HepG2 (cell line): ENCODE measurements around the gene SLC2A8. TPM values are rescaled to one million over a fixed set of nuclear protein-coding genes. Genes with fewer than 3 reads are reported as not detected.

Experiments used
- ATAC-seq: fragments of 200-7000 bp; cut with Tn5 transposase; 3 replicates; pipeline ENCODE4 v1.9.1; 2020; ENCODE audit warnings: mild to moderate bottlenecking, moderate library complexity
- BruUV-seq: library from RNA; stranded (reverse); fragments of 400-500 nt; replicated peaks from 2 replicates; lab custom pipeline; 2021; lab: Mats Ljungman, UMichigan
- CTCF ChIA-PET: fragments of 300-600 bp; formaldehyde crosslinking; extraction: SDS; loops from one replicate; lab custom pipeline; 2021; ENCODE audit warnings: low total read pairs, inconsistent platforms, low intra/inter-chr PET ratio; lab: Yijun Ruan, JAX
- POLR2A ChIA-PET: fragments of 350-600 bp; sonication (Branson Sonifier 250); formaldehyde crosslinking; loops from one replicate; lab custom pipeline; 2020; ENCODE audit warnings: antibody characterized with exemption, inconsistent platforms; lab: Yijun Ruan, JAX
- DNase-seq: peaks from one replicate; pipeline ENCODE4 v3.0.0-alpha.2; 2015; ENCODE audit warnings: low spot score
- FAIRE-seq: peaks from 3 replicates; lab custom pipeline; 2011; peaks lifted over from hg19 to GRCh38; lab: Jason Lieb, UNC
- H2AFZ ChIP-seq: one replicate; pipeline ENCODE4 v1.6.1; 2011; ENCODE audit warnings: low read length, inconsistent platforms
- H3K27ac ChIP-seq: fragments of 300-600 bp; 3 replicates; pipeline ENCODE4 v1.8.0; 2011; ENCODE audit warnings: mixed run types, mild to moderate bottlenecking, mixed read lengths, low read length, inconsistent platforms; ENCODE audit not compliant: insufficient read depth; ENCODE audit errors: extremely low read length
- H3K27me3 ChIP-seq, 2 experiments: fragments of 200-600 bp in 1 of 2; 2 replicates in 1 of 2; 3 replicates in 1 of 2; pipeline versions ENCODE4 v1.6.0 to v1.8.0; 2011; ENCODE audit warnings: low read length in 2 of 2, mild to moderate bottlenecking in 2 of 2, moderate library complexity in 2 of 2, inconsistent platforms in 1 of 2; ENCODE audit not compliant: insufficient read depth in 2 of 2, control insufficient read depth in 1 of 2
- H3K36me3 ChIP-seq, 2 experiments: fragments of 200-600 bp in 1 of 2; replicated peaks in 1 of 2; 2 replicates in 1 of 2; 3 replicates in 1 of 2; pipeline versions ENCODE4 v1.5.1 to v1.8.0; 2011; ENCODE audit warnings: low read length in 2 of 2, inconsistent platforms in 1 of 2; ENCODE audit not compliant: insufficient read depth in 2 of 2, control insufficient read depth in 1 of 2
- H3K4me1 ChIP-seq: 2 replicates; pipeline ENCODE4 v1.5.1; 2012; ENCODE audit warnings: low read length, inconsistent platforms; ENCODE audit not compliant: insufficient read depth
- H3K4me2 ChIP-seq: 2 replicates; pipeline ENCODE4 v1.6.0; 2011; ENCODE audit warnings: low read depth, low read length, inconsistent platforms
- H3K4me3 ChIP-seq, 3 experiments: fragments of 200-600 bp in 1 of 3; sonication (generic), shearing (Covaris generic) in 1 of 3; replicated peaks in 1 of 3; 2 replicates each; pipeline ENCODE4 v1.5.1; 2011 to 2016; ENCODE audit warnings: low read length in 3 of 3, inconsistent platforms in 2 of 3, low read depth in 2 of 3, mild to moderate bottlenecking in 2 of 3, control low read depth in 1 of 3, mixed read lengths in 1 of 3; ENCODE audit not compliant: insufficient read depth in 1 of 3
- H3K79me2 ChIP-seq: one replicate; pipeline ENCODE4 v1.6.1; 2011; ENCODE audit warnings: low read length, inconsistent platforms; ENCODE audit not compliant: insufficient read depth
- H3K9ac ChIP-seq: 2 replicates; pipeline ENCODE4 v1.6.0; 2011; ENCODE audit warnings: mild to moderate bottlenecking, low read depth, low read length, inconsistent platforms; ENCODE audit not compliant: insufficient read depth
- H3K9me3 ChIP-seq: 2 replicates; pipeline ENCODE4 v1.5.1; 2012; ENCODE audit warnings: mild to moderate bottlenecking, low read length
- H4K20me1 ChIP-seq: 2 replicates; pipeline ENCODE4 v1.6.0; 2011; ENCODE audit warnings: inconsistent platforms, mild to moderate bottlenecking, low read length, moderate library complexity; ENCODE audit not compliant: insufficient read depth
- DPF2 ChIP-seq: sonication (generic); formaldehyde crosslinking; IDR thresholded peaks from 2 replicates; pipeline ENCODE4 v1.4.0; 2020; ENCODE audit warnings: mild to moderate bottlenecking, low read depth, missing genetic modification reagents, borderline replicate concordance
- EP300 ChIP-seq, 3 experiments: sonication (generic) in 1 of 3; formaldehyde crosslinking in 1 of 3; IDR thresholded peaks; 2 replicates each; pipeline versions ENCODE4 v1.5.1 to v1.6.1; 2011 to 2020; ENCODE audit warnings: low read depth in 2 of 3, low read length in 2 of 3, borderline replicate concordance in 1 of 3, improper control_type of control experiment in 1 of 3, mild to moderate bottlenecking in 1 of 3, missing genetic modification reagents in 1 of 3, moderate library complexity in 1 of 3
- HNRNPL ChIP-seq: fragments of 200-400 bp; formaldehyde crosslinking; IDR thresholded peaks from 2 replicates; pipeline ENCODE4 v1.6.1; 2017; ENCODE audit warnings: mild to moderate bottlenecking, low read depth, low read length
- MAFF ChIP-seq: IDR thresholded peaks from 2 replicates; pipeline ENCODE4 v1.6.1; 2011; ENCODE audit warnings: low read depth, low read length, improper control_type of control experiment
- POLR2G ChIP-seq: fragments of 200-400 bp; formaldehyde crosslinking; IDR thresholded peaks from 2 replicates; pipeline ENCODE4 v1.6.1; 2018; ENCODE audit warnings: mild to moderate bottlenecking, low read depth, low read length, moderate library complexity
- TFDP2 ChIP-seq: sonication (generic); formaldehyde crosslinking; IDR thresholded peaks from 2 replicates; pipeline ENCODE4 v1.4.0; 2020; ENCODE audit warnings: missing genetic modification reagents
- ZFP37 ChIP-seq: sonication (generic); formaldehyde crosslinking; IDR thresholded peaks from 2 replicates; pipeline ENCODE4 v1.4.0; 2020; ENCODE audit warnings: missing genetic modification reagents, borderline replicate concordance
- ZNF557 ChIP-seq: sonication (generic); formaldehyde crosslinking; IDR thresholded peaks from 2 replicates; pipeline ENCODE4 v1.4.0; 2020; ENCODE audit warnings: missing genetic modification reagents
- ZSCAN25 ChIP-seq: sonication (generic); formaldehyde crosslinking; IDR thresholded peaks from 2 replicates; pipeline ENCODE4 v1.8.0; 2022; ENCODE audit warnings: mild to moderate bottlenecking, missing genetic modification reagents
- WGBS: methylation state at CpG from one replicate; pipeline ENCODE4 v1.1.6; 2017; ENCODE audit warnings: low lambda C conversion rate; 5-methylcytosine and 5-hydroxymethylcytosine counted together
- in situ Hi-C: cut with HindIII; loops from 2 replicates; pipeline ENCODE4 v1.10.0; 2017; ENCODE audit warnings: low pct_unique_long_range_greater_than_20kb; ENCODE audit not compliant: extremely low pct_ligation_motif_present
- intact Hi-C: fragments of 100-400 bp; cut with micrococcal nuclease; formaldehyde crosslinking; loops from one replicate; pipeline ENCODE4 v1.10.0; 2022; ENCODE audit not compliant: unreplicated experiment
- polyA plus RNA-seq, 8 experiments: library from polyadenylated mRNA; depleted of rRNA in 3 of 8; stranded (reverse) in 7 of 8; unstranded in 1 of 8; fragments of >200 nt; fragmentation: Illumina TruSeq in 4 of 8; extraction: Trizol in 4 of 8; gene quantifications; 2 replicates each; pipeline versions ENCODE4 v1.2.1 to v1.2.3, GENCODE V29; 2011 to 2016; ENCODE audit warnings: low read depth in 4 of 8, missing spikeins in 1 of 8, mixed read lengths in 1 of 8; ENCODE audit not compliant: insufficient read depth in 1 of 8
- total RNA-seq, 5 experiments: library from RNA; depleted of rRNA; stranded (reverse); fragments of >200 nt; fragmentation: Illumina TruSeq; extraction: Trizol; gene quantifications; 2 replicates each; pipeline ENCODE4 v1.2.3, GENCODE V29; 2016; ENCODE audit warnings: low read depth in 1 of 5
- TF ChIP-seq, protein P1 (sequence below), 2 experiments: sonication (generic) in 1 of 2; formaldehyde crosslinking in 1 of 2; IDR thresholded peaks; 2 replicates each; pipeline versions ENCODE4 v1.4.0 to v1.6.1; 2016 to 2020; ENCODE audit warnings: borderline replicate concordance in 1 of 2, low read depth in 1 of 2, mild to moderate bottlenecking in 1 of 2, missing genetic modification reagents in 1 of 2

The SLC2A8 gene
- total and polyA plus RNA-seq, 2 of the 13 experiments (the other 11 are each of a cell fraction or from before 2014, with no cell fraction given) = 22.6 to 48.6 TPM

DNA sequence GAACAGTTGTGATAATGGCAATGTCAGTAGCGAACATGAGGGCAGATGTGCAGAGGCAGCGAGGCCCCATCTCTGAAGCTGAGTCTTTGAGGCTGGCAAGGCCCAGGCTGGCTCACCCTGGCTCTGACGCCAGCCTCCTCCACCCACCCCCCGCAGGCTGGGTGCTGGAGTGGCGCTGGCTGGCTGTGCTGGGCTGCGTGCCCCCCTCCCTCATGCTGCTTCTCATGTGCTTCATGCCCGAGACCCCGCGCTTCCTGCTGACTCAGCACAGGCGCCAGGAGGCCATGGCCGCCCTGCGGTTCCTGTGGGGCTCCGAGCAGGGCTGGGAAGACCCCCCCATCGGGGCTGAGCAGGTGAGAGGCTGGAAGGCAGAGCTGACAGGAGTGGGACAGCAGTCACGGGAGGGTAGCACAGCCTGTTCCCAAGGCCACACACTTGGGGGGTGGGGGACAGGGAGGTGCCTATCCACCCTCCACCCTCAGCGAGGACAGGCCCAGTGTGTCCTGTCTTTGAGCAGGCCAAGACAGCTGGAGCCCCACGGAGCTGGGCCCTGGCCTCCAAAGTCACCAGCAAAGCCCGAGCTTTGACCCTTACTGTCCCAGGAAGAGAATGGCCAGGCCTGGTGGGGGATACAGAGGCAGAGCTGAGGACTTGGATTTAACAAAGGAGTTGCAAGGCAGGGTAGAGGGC lies 5.6 kb downstream of the SLC2A8 start:
- peaks cover 28 to 57% of the 10 kb centered on the region in 2 experiments; a peak in 4 of 5 replicates for H3K36me3 ChIP-seq
- ChIA-PET POLR2A (interaction anchor here (1.3 to 3.2 kb wide), 4 partner anchors 11 to 94 kb away, joined by 3 to 14 read pairs (median 6); partner anchors contain the start of gene ZNF79), CTCF (no interaction called here)
- DNase-seq (no peak), ATAC-seq (no peak), FAIRE-seq (no peak)
- no peak overlapping the region for H3K4me3 ChIP-seq
- peaks cover 28% of the 10 kb centered on the region for H3K4me1 ChIP-seq
- no peak overlapping the region for H3K9ac ChIP-seq
- no peak overlapping the region for H3K4me2 ChIP-seq
- H4K20me1 ChIP-seq = peaks cover 10% of the 10 kb centered on the region; the same call in 1 of the 2 replicates
- no peak overlapping the region for H3K27ac ChIP-seq
- peaks cover 27% of the 10 kb centered on the region for H3K79me2 ChIP-seq
- intact Hi-C loops = no loop called here
- no peaks in the 10 kb centered on the region for H3K27me3 ChIP-seq
- no peaks in the 10 kb centered on the region for H3K9me3 ChIP-seq
- in situ Hi-C loops = no loop called here
- no TSS peak for BruUV-seq
- WGBS = 94% methylated on average over 6 of the region's 18 CpGs
- no peak overlapping the region for H2AFZ ChIP-seq
- TF ChIP-seq TFDP2 = no peak
- TF ChIP-seq EP300 (IDR thresholded peaks at IDR 0.05; ENCODE audit: low read depth in 2 of 2, low read length in 2 of 2) = no peak
- TF ChIP-seq EP300 (CRISPR knock-in tag; IDR thresholded peaks at IDR 0.05; ENCODE audit: borderline replicate concordance) = no peak
- no peak for TF ChIP-seq ZFP37
- no peak for TF ChIP-seq ZSCAN25 (CRISPR knock-in tag)
- no peak for TF ChIP-seq DPF2
- TF ChIP-seq ZNF557 = no peak
- TF ChIP-seq POLR2G = peak; percentile 46; the same call in 1 of the 2 replicates
- TF ChIP-seq MAFF = peak; percentile 90
- TF ChIP-seq, protein P1, sequence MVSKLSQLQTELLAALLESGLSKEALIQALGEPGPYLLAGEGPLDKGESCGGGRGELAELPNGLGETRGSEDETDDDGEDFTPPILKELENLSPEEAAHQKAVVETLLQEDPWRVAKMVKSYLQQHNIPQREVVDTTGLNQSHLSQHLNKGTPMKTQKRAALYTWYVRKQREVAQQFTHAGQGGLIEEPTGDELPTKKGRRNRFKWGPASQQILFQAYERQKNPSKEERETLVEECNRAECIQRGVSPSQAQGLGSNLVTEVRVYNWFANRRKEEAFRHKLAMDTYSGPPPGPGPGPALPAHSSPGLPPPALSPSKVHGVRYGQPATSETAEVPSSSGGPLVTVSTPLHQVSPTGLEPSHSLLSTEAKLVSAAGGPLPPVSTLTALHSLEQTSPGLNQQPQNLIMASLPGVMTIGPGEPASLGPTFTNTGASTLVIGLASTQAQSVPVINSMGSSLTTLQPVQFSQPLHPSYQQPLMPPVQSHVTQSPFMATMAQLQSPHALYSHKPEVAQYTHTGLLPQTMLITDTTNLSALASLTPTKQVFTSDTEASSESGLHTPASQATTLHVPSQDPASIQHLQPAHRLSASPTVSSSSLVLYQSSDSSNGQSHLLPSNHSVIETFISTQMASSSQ (IDR thresholded peaks at IDR 0.05; ENCODE audit: low read depth) = no peak
- TF ChIP-seq, protein P1 (CRISPR knock-in tag; IDR thresholded peaks at IDR 0.05; ENCODE audit: borderline replicate concordance) = no peak
- 0 out of 2 replicates have a peak, but pooled peaks have one; percentile 28 for TF ChIP-seq HNRNPL
